Measurements from ENCODE around the gene NIN. TPM values are rescaled to one million over a fixed set of nuclear protein-coding genes. Genes with fewer than 3 reads are reported as not detected.

NIN gene
- polyA plus RNA-seq, 4 donors, result 1.9 to 4.7 (median 3.8) TPM

- H3K9me3 ChIP-seq (ENCODE audit: control insufficient read depth in 2 of 2, insufficient read depth in 1 of 2, low read depth in 1 of 2, low read length in 1 of 2), result no peaks in the 10 kb centered on the region
- H3K27ac ChIP-seq (ENCODE audit: low read depth in 1 of 3, low read length in 2 of 3), result no peak overlapping the region
- no peak for DNase-seq
- H3K4me1 ChIP-seq (ENCODE audit: control insufficient read depth in 3 of 3, insufficient read depth in 2 of 3, low read depth in 1 of 3, low read length in 2 of 3), result no peaks in the 10 kb centered on the region
- no peak for FAIRE-seq
- no peak overlapping the region for H3K4me3 ChIP-seq (ENCODE audit: low read depth in 1 of 3, low read length in 3 of 3)
- 86 to 93% (median 89%) methylated on average over 8 of the region's 8 CpGs for WGBS, 3 donors
- H3K27me3 ChIP-seq (ENCODE audit: control insufficient read depth in 3 of 3, insufficient read depth in 3 of 3, low read length in 3 of 3), result peaks cover 0 to 6% (median 0%) of the 10 kb centered on the region in 3 donors
- H3K36me3 ChIP-seq (ENCODE audit: control insufficient read depth in 3 of 3, insufficient read depth in 2 of 3, low read depth in 1 of 3, low read length in 3 of 3), result no peaks in the 10 kb centered on the region
These were observed 15.4 kb upstream of the NIN start for GRCh38 chr14:50846226-50846880.

- Histone ChIP-seq H3K4me1 (ENCODE audit: control insufficient read depth in 3 of 3, insufficient read depth in 2 of 3, low read depth in 1 of 3, low read length in 2 of 3) (no peaks in the 10 kb centered on the region), H3K9me3 (ENCODE audit: control insufficient read depth in 2 of 2, insufficient read depth in 1 of 2, low read depth in 1 of 2, low read length in 1 of 2) (no peaks in the 10 kb centered on the region), H3K27me3 (ENCODE audit: control insufficient read depth in 3 of 3, insufficient read depth in 3 of 3, low read length in 3 of 3) (peaks cover 0 to 10% (median 0%) of the 10 kb centered on the region in 3 donors), H3K4me3 (ENCODE audit: low read depth in 1 of 3, low read length in 3 of 3) (no peak overlapping the region), H3K36me3 (ENCODE audit: control insufficient read depth in 3 of 3, insufficient read depth in 2 of 3, low read depth in 1 of 3, low read length in 3 of 3) (no peaks in the 10 kb centered on the region), H3K27ac (ENCODE audit: low read depth in 1 of 3, low read length in 2 of 3) (no peak overlapping the region)
- no peak for DNase-seq
- no peak for FAIRE-seq
- 72 to 83% (median 76%) methylated on average over 3 of the region's 3 CpGs for WGBS, 3 donors
These were observed 14.2 kb upstream of the NIN start for GRCh38 chr14:50845166-50845565.

GRCh38 chr14:50844391-50844790 is 13.4 kb upstream of the NIN start:
- Histone ChIP-seq H3K36me3 (ENCODE audit: control insufficient read depth in 3 of 3, insufficient read depth in 2 of 3, low read depth in 1 of 3, low read length in 3 of 3) (no peaks in the 10 kb centered on the region), H3K27me3 (ENCODE audit: control insufficient read depth in 3 of 3, insufficient read depth in 3 of 3, low read length in 3 of 3) (peaks cover 0 to 10% (median 0%) of the 10 kb centered on the region in 3 donors), H3K4me3 (ENCODE audit: low read depth in 1 of 3, low read length in 3 of 3) (no peak overlapping the region), H3K27ac (ENCODE audit: low read depth in 1 of 3, low read length in 2 of 3) (no peak overlapping the region), H3K4me1 (ENCODE audit: control insufficient read depth in 3 of 3, insufficient read depth in 2 of 3, low read depth in 1 of 3, low read length in 2 of 3) (no peaks in the 10 kb centered on the region), H3K9me3 (ENCODE audit: control insufficient read depth in 2 of 2, insufficient read depth in 1 of 2, low read depth in 1 of 2, low read length in 1 of 2) (no peaks in the 10 kb centered on the region)
- WGBS, 3 donors, result 93 to 96% (median 94%) methylated on average over 2 of the region's 2 CpGs
- DNase-seq (no peak), FAIRE-seq (no peak)

- Histone ChIP-seq H3K4me1 (ENCODE audit: control insufficient read depth in 3 of 3, insufficient read depth in 2 of 3, low read depth in 1 of 3, low read length in 2 of 3) (no peaks in the 10 kb centered on the region), H3K27ac (ENCODE audit: low read depth in 1 of 3, low read length in 2 of 3) (no peak overlapping the region), H3K27me3 (ENCODE audit: control insufficient read depth in 3 of 3, insufficient read depth in 3 of 3, low read length in 3 of 3) (peaks cover 0 to 32% (median 0%) of the 10 kb centered on the region in 3 donors), H3K9me3 (ENCODE audit: control insufficient read depth in 2 of 2, insufficient read depth in 1 of 2, low read depth in 1 of 2, low read length in 1 of 2) (no peaks in the 10 kb centered on the region), H3K4me3 (ENCODE audit: low read depth in 1 of 3, low read length in 3 of 3) (no peak overlapping the region), H3K36me3 (ENCODE audit: control insufficient read depth in 3 of 3, insufficient read depth in 2 of 3, low read depth in 1 of 3, low read length in 3 of 3) (no peaks in the 10 kb centered on the region)
- FAIRE-seq (no peak), DNase-seq (no peak)
- 90 to 92% (median 92%) methylated on average over 5 of the region's 5 CpGs for WGBS, 3 donors
These were observed 8.7 kb upstream of the NIN start for GRCh38 chr14:50839691-50840090.

GRCh38 chr14:50839048-50839447 is 8.1 kb upstream of the NIN start:
- 18 to 34% (median 25%) methylated on average over 1 of the region's 1 CpG for WGBS, 3 donors
- Histone ChIP-seq H3K36me3 (ENCODE audit: control insufficient read depth in 3 of 3, insufficient read depth in 2 of 3, low read depth in 1 of 3, low read length in 3 of 3) (no peaks in the 10 kb centered on the region), H3K27me3 (ENCODE audit: control insufficient read depth in 3 of 3, insufficient read depth in 3 of 3, low read length in 3 of 3) (peaks cover 0 to 38% (median 0%) of the 10 kb centered on the region in 3 donors), H3K4me3 (ENCODE audit: low read depth in 1 of 3, low read length in 3 of 3) (no peak overlapping the region), H3K4me1 (ENCODE audit: control insufficient read depth in 3 of 3, insufficient read depth in 2 of 3, low read depth in 1 of 3, low read length in 2 of 3) (no peaks in the 10 kb centered on the region), H3K9me3 (ENCODE audit: control insufficient read depth in 2 of 2, insufficient read depth in 1 of 2, low read depth in 1 of 2, low read length in 1 of 2) (no peaks in the 10 kb centered on the region), H3K27ac (ENCODE audit: low read depth in 1 of 3, low read length in 2 of 3) (no peak overlapping the region)
- FAIRE-seq (no peak), DNase-seq (no peak)

- Histone ChIP-seq H3K4me3 (ENCODE audit: low read depth in 1 of 3, low read length in 3 of 3) (no peak overlapping the region), H3K4me1 (ENCODE audit: control insufficient read depth in 3 of 3, insufficient read depth in 2 of 3, low read depth in 1 of 3, low read length in 2 of 3) (no peaks in the 10 kb centered on the region), H3K9me3 (ENCODE audit: control insufficient read depth in 2 of 2, insufficient read depth in 1 of 2, low read depth in 1 of 2, low read length in 1 of 2) (no peaks in the 10 kb centered on the region), H3K27me3 (ENCODE audit: control insufficient read depth in 3 of 3, insufficient read depth in 3 of 3, low read length in 3 of 3) (peaks cover 0 to 46% (median 0%) of the 10 kb centered on the region in 3 donors), H3K36me3 (ENCODE audit: control insufficient read depth in 3 of 3, insufficient read depth in 2 of 3, low read depth in 1 of 3, low read length in 3 of 3) (no peaks in the 10 kb centered on the region), H3K27ac (ENCODE audit: low read depth in 1 of 3, low read length in 2 of 3) (no peak overlapping the region)
- WGBS, 3 donors, result 77 to 85% (median 82%) methylated on average over 2 of the region's 2 CpGs
- DNase-seq (no peak), FAIRE-seq (no peak)
These were observed 7.0 kb upstream of the NIN start for GRCh38 chr14:50837850-50838470.

GRCh38 chr14:50837271-50837670 is 6.3 kb upstream of the NIN start:
- DNase-seq (no peak), FAIRE-seq (no peak)
- no peak overlapping the region for H3K27ac ChIP-seq (ENCODE audit: low read depth in 1 of 3, low read length in 2 of 3)
- H3K9me3 ChIP-seq (ENCODE audit: control insufficient read depth in 2 of 2, insufficient read depth in 1 of 2, low read depth in 1 of 2, low read length in 1 of 2), result no peaks in the 10 kb centered on the region
- 81 to 89% (median 83%) methylated on average over 10 of the region's 10 CpGs for WGBS, 3 donors
- H3K4me3 ChIP-seq (ENCODE audit: low read depth in 1 of 3, low read length in 3 of 3), result no peak overlapping the region
- H3K27me3 ChIP-seq (ENCODE audit: control insufficient read depth in 3 of 3, insufficient read depth in 3 of 3, low read length in 3 of 3), result peaks cover 0 to 53% (median 0%) of the 10 kb centered on the region in 3 donors
- H3K36me3 ChIP-seq (ENCODE audit: control insufficient read depth in 3 of 3, insufficient read depth in 2 of 3, low read depth in 1 of 3, low read length in 3 of 3), result no peaks in the 10 kb centered on the region
- H3K4me1 ChIP-seq (ENCODE audit: control insufficient read depth in 3 of 3, insufficient read depth in 2 of 3, low read depth in 1 of 3, low read length in 2 of 3), result no peaks in the 10 kb centered on the region

GRCh38 chr14:50836515-50836914 is 5.6 kb upstream of the NIN start:
- peaks cover 0 to 61% (median 0%) of the 10 kb centered on the region in 3 donors for H3K27me3 ChIP-seq (ENCODE audit: control insufficient read depth in 3 of 3, insufficient read depth in 3 of 3, low read length in 3 of 3)
- no peak overlapping the region for H3K27ac ChIP-seq (ENCODE audit: low read depth in 1 of 3, low read length in 2 of 3)
- 90 to 92% (median 92%) methylated on average over 5 of the region's 5 CpGs for WGBS, 3 donors
- peaks cover 0 to 4% (median 0%) of the 10 kb centered on the region in 3 donors for H3K4me1 ChIP-seq (ENCODE audit: control insufficient read depth in 3 of 3, insufficient read depth in 2 of 3, low read depth in 1 of 3, low read length in 2 of 3)
- no peak overlapping the region for H3K4me3 ChIP-seq (ENCODE audit: low read depth in 1 of 3, low read length in 3 of 3)
- DNase-seq (no peak), FAIRE-seq (no peak)
- no peaks in the 10 kb centered on the region for H3K36me3 ChIP-seq (ENCODE audit: control insufficient read depth in 3 of 3, insufficient read depth in 2 of 3, low read depth in 1 of 3, low read length in 3 of 3)
- H3K9me3 ChIP-seq (ENCODE audit: control insufficient read depth in 2 of 2, insufficient read depth in 1 of 2, low read depth in 1 of 2, low read length in 1 of 2), result no peaks in the 10 kb centered on the region
